ENCODE results near the gene PTPRD.

Gene PTPRD

DNA sequence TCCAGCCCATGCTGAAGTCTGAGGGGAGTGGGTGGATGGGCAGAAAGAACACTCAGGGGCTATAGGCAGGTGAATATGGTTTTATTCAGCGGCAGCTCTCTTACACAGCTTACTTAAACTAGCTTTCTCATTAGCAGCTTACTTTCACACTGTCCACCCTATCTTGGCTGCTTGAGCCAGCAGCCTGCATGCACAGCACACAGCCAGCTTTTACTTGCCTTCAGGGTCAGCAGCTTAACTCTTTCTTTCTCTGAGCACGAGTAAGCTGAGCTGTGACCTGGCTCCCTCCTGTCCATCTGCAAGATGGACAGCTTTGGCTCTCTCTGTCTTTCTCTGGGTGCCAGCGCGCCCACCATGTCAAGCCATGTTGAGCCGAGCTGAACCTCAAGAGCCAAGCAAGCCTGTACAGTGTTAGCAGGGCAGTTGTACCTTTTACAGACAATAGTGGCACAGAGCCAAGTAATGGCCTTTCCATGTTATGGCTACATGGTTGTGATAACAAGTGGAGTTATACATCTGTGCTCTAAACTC lies 1054.9 kb downstream of the PTPRD start:
- Mint-ChIP-seq H3K27ac (no peak overlapping the region), H3K4me1 (no peaks in the 10 kb centered on the region), H3K4me3 (no peak overlapping the region), H3K9me3 (peaks cover 13% of the 10 kb centered on the region), H3K36me3 (no peaks in the 10 kb centered on the region)
- DNase-seq (ENCODE audit: low spot score in 2 of 2) (no peak), ATAC-seq (no peak)

DNA sequence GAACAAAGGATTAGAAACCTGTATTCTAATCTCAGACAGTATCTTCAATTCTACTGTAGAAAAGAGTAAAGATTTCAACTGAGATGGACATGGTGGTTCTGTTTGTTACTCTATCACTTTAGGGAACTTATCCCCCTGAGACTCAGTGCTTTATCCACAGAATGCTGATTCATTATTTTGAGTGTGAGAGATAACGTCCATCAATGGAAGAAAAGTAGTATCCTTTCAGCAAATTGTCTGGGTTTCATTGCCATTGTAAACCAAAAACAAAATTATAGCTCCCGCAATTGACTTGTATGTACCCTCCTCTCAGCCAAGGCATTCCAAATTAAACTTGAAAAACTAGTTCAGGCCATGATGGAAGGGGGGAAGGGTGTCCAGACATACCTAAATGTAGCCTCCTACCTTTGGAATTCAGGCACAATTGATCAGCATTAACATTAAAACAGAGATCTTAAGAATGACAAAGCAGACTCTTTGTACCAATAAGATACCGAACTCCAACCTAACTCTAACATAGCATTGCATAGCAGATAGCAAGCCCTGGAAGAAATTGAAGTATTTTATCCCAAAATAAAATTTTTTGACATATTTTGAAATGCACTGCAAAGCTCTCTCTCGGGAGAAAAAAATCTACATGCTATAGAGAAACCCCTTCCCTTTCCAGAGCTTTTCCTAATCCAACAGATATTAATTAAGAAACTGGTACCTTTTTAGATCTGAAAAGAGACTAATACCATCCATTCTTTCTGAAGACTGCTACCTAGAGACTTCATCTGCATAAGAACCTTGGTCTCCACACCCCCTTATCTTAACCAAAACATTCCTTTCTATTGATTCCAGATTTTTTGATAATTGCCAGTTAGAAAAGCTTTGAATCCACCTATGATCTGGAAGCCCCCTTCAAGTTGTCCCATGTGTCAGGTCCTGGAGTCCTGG lies 1055.7 kb downstream of the PTPRD start:
- H3K27ac Mint-ChIP-seq: no peak overlapping the region
- no peak overlapping the region for H3K4me3 Mint-ChIP-seq
- H3K4me1 Mint-ChIP-seq: no peaks in the 10 kb centered on the region
- ATAC-seq (no peak), DNase-seq (ENCODE audit: low spot score in 2 of 2) (no peak)
- H3K9me3 Mint-ChIP-seq: peaks cover 7% of the 10 kb centered on the region
- no peaks in the 10 kb centered on the region for H3K36me3 Mint-ChIP-seq

DNA sequence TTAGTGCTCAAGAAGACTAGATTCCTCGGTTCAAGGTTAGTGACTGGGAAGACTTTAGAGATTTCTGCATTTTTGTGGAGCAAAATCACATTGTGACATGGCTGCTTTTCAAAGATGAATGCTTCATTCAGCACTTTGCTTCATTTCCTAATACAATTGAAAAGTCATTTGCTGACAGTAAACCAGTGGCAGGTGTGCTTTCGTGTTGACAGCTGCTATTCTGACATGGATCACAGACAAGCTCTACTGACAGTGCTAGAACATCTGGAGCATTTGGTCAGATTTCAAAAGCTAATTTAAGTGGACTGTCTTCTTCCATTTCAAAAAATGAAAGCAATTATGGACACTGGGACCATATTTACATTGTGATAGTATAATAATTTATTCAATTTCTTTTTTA lies 1060.1 kb downstream of the PTPRD start:
- peaks cover 5% of the 10 kb centered on the region for H3K9me3 Mint-ChIP-seq
- no peaks in the 10 kb centered on the region for H3K36me3 Mint-ChIP-seq
- ATAC-seq: no peak
- H3K4me3 Mint-ChIP-seq: no peak overlapping the region
- no peaks in the 10 kb centered on the region for H3K4me1 Mint-ChIP-seq
- no peak for DNase-seq (ENCODE audit: low spot score in 2 of 2)
- no peak overlapping the region for H3K27ac Mint-ChIP-seq

GRCh38 chr9:9538766-9539165 lies 1074.0 kb downstream of the PTPRD start:
- H3K36me3 Mint-ChIP-seq: no peaks in the 10 kb centered on the region
- peaks cover 8% of the 10 kb centered on the region for H3K9me3 Mint-ChIP-seq
- H3K4me3 Mint-ChIP-seq: no peak overlapping the region
- no peak overlapping the region for H3K27ac Mint-ChIP-seq
- no peak for ATAC-seq
- DNase-seq (ENCODE audit: low spot score in 2 of 2): no peak
- no peaks in the 10 kb centered on the region for H3K4me1 Mint-ChIP-seq

DNA sequence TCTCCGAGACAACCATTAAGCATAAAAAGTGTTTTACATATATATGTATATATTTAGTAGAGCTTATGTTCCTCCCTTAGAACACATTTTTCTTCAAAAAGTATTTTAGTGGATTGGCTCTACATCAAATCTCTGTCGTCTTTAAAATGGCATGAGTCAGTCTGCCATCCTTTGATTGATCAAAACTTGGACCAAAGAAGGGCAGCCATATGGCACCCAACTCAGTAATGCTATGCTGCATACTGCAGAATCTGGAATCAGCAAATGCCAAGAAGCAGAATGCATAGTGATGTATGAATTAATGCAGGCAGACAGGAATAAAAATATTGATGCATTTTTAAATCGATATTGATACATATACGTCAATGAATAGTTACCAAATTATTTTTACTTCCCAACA lies 1074.4 kb downstream of the PTPRD start:
- Mint-ChIP-seq H3K27ac (no peak overlapping the region), H3K4me3 (no peak overlapping the region), H3K4me1 (no peaks in the 10 kb centered on the region), H3K9me3 (peaks cover 8% of the 10 kb centered on the region), H3K36me3 (no peaks in the 10 kb centered on the region)
- DNase-seq (ENCODE audit: low spot score in 2 of 2): no peak
- ATAC-seq: no peak

DNA sequence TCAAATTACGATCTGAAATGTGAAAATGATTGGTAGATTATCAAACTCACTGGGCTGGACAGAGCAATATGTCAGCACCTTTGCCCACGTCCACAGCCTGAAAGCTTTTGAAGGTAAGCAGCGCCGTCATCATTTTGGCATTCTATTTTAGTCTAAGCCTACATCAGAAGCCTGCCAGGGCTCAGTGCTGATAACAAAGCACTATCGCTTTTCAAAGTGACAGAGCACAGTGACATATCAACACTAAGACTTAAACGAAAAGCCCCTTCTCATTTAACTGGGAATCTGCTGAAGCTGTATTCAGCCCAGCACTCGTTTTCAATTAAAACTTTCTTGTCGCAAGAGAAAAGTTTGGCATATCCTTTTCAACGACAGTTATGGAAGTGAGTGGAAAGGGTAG lies 1076.3 kb downstream of the PTPRD start:
- Mint-ChIP-seq H3K27ac (no peak overlapping the region), H3K9me3 (peaks cover 3% of the 10 kb centered on the region), H3K36me3 (no peaks in the 10 kb centered on the region), H3K4me1 (no peaks in the 10 kb centered on the region), H3K4me3 (no peak overlapping the region)
- DNase-seq (ENCODE audit: low spot score in 2 of 2) (no peak), ATAC-seq (no peak)

GRCh38 chr9:9523476-9524139 lies 1089.2 kb downstream of the PTPRD start:
- H3K4me3 Mint-ChIP-seq: no peak overlapping the region
- peaks cover 19% of the 10 kb centered on the region for H3K9me3 Mint-ChIP-seq
- no peak for ATAC-seq
- DNase-seq (ENCODE audit: low spot score in 2 of 2): no peak
- H3K36me3 Mint-ChIP-seq: no peaks in the 10 kb centered on the region
- no peak overlapping the region for H3K27ac Mint-ChIP-seq
- no peaks in the 10 kb centered on the region for H3K4me1 Mint-ChIP-seq

DNA sequence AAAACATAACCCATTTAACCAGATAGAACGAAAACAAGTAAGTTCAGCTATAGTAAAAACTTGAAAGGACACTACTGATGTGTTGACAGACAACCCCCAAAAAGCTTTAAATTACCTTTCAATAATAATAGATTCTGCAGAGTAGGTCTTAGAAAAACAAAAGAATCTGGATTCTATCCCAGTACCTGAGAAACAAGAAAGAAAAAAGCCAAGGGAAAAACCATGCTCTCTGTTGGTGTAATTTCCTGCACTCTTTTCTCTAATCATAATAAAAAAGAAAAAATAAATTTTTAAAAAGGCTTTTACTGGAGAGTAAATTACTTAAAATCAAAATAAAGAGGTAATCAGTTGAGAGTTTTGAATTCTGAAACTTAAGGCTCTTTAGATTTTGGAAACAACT lies 1090.4 kb downstream of the PTPRD start:
- Mint-ChIP-seq H3K27ac (no peak overlapping the region), H3K4me1 (no peaks in the 10 kb centered on the region), H3K4me3 (no peak overlapping the region), H3K9me3 (peaks cover 12% of the 10 kb centered on the region), H3K36me3 (no peaks in the 10 kb centered on the region)
- ATAC-seq: no peak
- no peak for DNase-seq (ENCODE audit: low spot score in 2 of 2)

DNA sequence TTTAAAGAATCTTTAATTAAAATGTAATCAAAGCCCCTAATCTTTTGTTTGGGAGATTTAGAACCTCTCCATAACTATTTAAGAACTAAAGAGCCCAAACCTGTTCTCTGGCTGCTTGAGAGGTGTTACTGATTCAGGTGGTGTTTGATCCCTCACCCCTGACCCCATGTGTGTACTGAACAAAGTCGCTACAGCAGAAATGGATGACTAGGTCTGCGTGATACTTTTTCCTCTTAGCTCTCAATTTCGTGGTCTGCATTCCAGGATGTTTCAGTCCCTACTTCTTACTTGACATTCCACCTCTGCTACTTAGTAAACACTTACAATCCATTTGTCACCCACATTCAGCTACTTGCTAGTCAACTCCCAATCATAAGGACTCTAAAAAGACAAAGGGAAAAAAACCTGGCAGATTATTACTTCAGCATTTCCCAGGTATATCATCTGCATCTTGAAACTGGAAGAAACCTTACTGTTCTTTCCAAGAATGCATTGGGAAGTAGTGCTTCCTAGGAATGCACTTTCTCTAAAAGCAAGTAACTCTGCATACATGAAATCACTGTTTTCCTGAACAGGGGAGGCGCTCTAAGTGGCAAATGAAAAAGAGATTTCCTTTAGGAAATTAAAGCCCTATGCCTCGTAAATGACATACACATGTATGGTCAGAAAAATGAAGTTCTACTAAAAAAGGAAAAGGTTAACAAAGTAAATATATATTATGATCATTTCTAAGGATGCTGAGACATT lies 1091.6 kb downstream of the PTPRD start:
- Mint-ChIP-seq H3K27ac (no peak overlapping the region), H3K4me1 (no peaks in the 10 kb centered on the region), H3K9me3 (peaks cover 12% of the 10 kb centered on the region), H3K4me3 (no peak overlapping the region), H3K36me3 (no peaks in the 10 kb centered on the region)
- no peak for ATAC-seq
- no peak for DNase-seq (ENCODE audit: low spot score in 2 of 2)

GRCh38 chr9:9504869-9505268 lies 1107.9 kb downstream of the PTPRD start:
- no peaks in the 10 kb centered on the region for H3K36me3 Mint-ChIP-seq
- no peak for ATAC-seq
- DNase-seq (ENCODE audit: low spot score in 2 of 2): no peak
- H3K27ac Mint-ChIP-seq: no peak overlapping the region
- no peak overlapping the region for H3K4me3 Mint-ChIP-seq
- peaks cover 21% of the 10 kb centered on the region for H3K9me3 Mint-ChIP-seq
- no peaks in the 10 kb centered on the region for H3K4me1 Mint-ChIP-seq

DNA sequence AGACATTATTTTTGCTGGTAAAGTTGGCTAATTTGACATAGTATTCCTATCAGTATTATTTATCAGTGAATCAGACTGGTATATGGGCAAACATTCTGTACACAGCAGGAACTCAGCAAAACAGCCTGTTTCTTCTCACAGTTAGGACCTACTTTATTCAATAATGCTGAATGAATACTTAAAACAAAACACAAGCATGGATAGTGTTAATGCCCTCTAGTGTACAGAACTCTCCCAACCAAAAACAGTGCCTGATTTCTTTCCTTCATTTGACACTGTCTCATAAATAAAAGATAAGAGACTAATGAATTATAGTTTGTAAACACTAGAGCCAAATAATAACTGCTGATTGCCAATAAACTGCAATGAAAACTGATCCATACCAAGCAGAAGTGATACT lies 1113.3 kb downstream of the PTPRD start:
- H3K4me1 Mint-ChIP-seq: no peaks in the 10 kb centered on the region
- no peak overlapping the region for H3K4me3 Mint-ChIP-seq
- ATAC-seq (no peak), DNase-seq (ENCODE audit: low spot score in 2 of 2) (no peak)
- no peak overlapping the region for H3K27ac Mint-ChIP-seq
- no peaks in the 10 kb centered on the region for H3K36me3 Mint-ChIP-seq
- H3K9me3 Mint-ChIP-seq: peaks cover 18% of the 10 kb centered on the region

GRCh38 chr9:9498846-9499245 lies 1114.0 kb downstream of the PTPRD start:
- Mint-ChIP-seq H3K9me3 (peaks cover 20% of the 10 kb centered on the region), H3K36me3 (no peaks in the 10 kb centered on the region), H3K27ac (no peak overlapping the region)

DNA sequence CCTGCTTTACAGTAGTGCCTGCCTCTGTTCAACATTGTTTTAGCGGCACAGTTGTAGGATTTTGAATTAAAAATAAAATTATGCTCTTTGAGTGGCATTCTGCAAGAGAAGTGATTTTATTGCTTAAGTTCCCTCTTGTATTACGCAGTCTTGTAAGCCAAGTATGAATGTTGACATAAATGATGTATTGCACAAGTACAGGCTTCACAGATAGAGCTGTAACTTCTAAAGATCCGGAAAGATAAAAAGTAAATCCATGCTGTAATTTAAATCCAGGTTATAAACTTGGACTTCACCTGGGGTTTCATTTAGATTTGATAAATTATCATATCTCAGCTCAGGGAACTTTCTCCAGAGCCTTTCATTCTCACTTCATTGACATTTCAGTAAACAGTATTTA lies 1114.7 kb downstream of the PTPRD start:
- ATAC-seq (no peak), DNase-seq (ENCODE audit: low spot score in 2 of 2) (no peak)
- Mint-ChIP-seq H3K36me3 (no peaks in the 10 kb centered on the region), H3K4me3 (no peak overlapping the region), H3K9me3 (peaks cover 18% of the 10 kb centered on the region), H3K4me1 (no peaks in the 10 kb centered on the region), H3K27ac (no peak overlapping the region)

More at GRCh38 chr9:9498846-9499245, 1114.0 kb downstream of the PTPRD start:
- ATAC-seq (no peak), DNase-seq (ENCODE audit: low spot score in 2 of 2) (no peak)
- Mint-ChIP-seq H3K4me1 (no peaks in the 10 kb centered on the region), H3K4me3 (no peak overlapping the region)

DNA sequence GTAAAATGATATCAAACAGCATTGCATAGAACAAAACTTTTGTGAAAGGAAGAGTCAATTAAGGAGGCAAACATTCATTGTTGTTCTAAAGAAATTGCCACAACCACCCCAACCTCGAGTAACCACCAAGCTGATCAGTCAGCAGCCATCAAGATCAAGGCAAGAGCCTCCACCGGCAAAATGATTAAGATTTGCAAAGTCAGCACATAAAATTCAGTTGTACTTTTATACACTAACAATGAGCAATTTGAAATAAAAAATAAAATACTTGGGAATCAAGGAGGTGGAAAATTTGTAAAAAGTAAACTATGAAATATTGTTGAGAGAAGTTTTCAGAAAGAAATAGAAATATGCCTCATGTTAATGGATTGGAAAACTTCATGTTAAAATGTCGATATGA lies 1118.5 kb downstream of the PTPRD start:
- H3K4me3 Mint-ChIP-seq: no peak overlapping the region
- H3K27ac Mint-ChIP-seq: no peak overlapping the region
- no peaks in the 10 kb centered on the region for H3K4me1 Mint-ChIP-seq
- ATAC-seq: no peak
- H3K9me3 Mint-ChIP-seq: peaks cover 17% of the 10 kb centered on the region
- H3K36me3 Mint-ChIP-seq: no peaks in the 10 kb centered on the region
- DNase-seq (ENCODE audit: low spot score in 2 of 2): no peak

- H3K36me3 Mint-ChIP-seq: no peaks in the 10 kb centered on the region
- H3K4me3 Mint-ChIP-seq: no peak overlapping the region
- ATAC-seq (no peak), DNase-seq (ENCODE audit: low spot score in 2 of 2) (no peak)
- H3K9me3 Mint-ChIP-seq: peaks cover 20% of the 10 kb centered on the region
- H3K4me1 Mint-ChIP-seq: no peaks in the 10 kb centered on the region
- no peak overlapping the region for H3K27ac Mint-ChIP-seq
Observed at GRCh38 chr9:9492506-9492905, 1120.3 kb downstream of the PTPRD start.

Measured in stimulated activated effector memory CD8-positive, alpha-beta T cell treated with anti-CD3 and anti-CD28 coated beads, Interleukin-12 subunit alpha, Interleukin-12 subunit beta, amount 100 ng/mL, for 72 hours (primary cell).